Heart right ventricle (tissue), 16 donors: ENCODE measurements around the gene ZNF366. TPM values are rescaled to one million over a fixed set of nuclear protein-coding genes. Genes with fewer than 3 reads are reported as not detected.
A peak's percentile ranks its signal among the peaks of the same experiment; 100 is the strongest.

ENCODE experiments used
- ATAC-seq, 8 donors: fragments of 200-7000 bp; cut with Tn5 transposase; one replicate each; pipeline ENCODE4 v1.9.1; 2020; ENCODE audit warnings: mild to moderate bottlenecking in 8 of 8, moderate library complexity in 8 of 8, moderate number of reproducible peaks in 1 of 8
- DNase-seq, 2 donors: peaks; one replicate each; pipeline ENCODE4 v3.0.0-alpha.2; 2020
- H3K27ac ChIP-seq, 10 donors: fragments of 200-600 bp; sonication (generic) in 2 of 10; one replicate each; pipeline versions ENCODE4 v1.5.0 to v1.8.0; 2020 to 2022; ENCODE audit warnings: mild to moderate bottlenecking in 3 of 10
- H3K27me3 ChIP-seq, 7 donors: fragments of 200-600 bp; one replicate each; pipeline ENCODE4 v1.8.0; 2021 to 2022; ENCODE audit warnings: mild to moderate bottlenecking in 2 of 7
- H3K36me3 ChIP-seq, 9 donors: fragments of 200-600 bp; sonication (generic) in 1 of 9; one replicate each; pipeline versions ENCODE4 v1.5.0 to v1.8.0; 2020 to 2022; ENCODE audit warnings: mild to moderate bottlenecking in 2 of 9
- H3K4me1 ChIP-seq, 9 donors: fragments of 200-600 bp; sonication (generic) in 1 of 9; one replicate each; pipeline versions ENCODE4 v1.5.0 to v1.8.0; 2020 to 2022; ENCODE audit warnings: mild to moderate bottlenecking in 4 of 9
- H3K4me3 ChIP-seq, 10 donors: fragments of 200-600 bp; sonication (generic) in 2 of 10; one replicate each; pipeline versions ENCODE4 v1.5.0 to v1.8.0; 2020 to 2022; ENCODE audit warnings: mild to moderate bottlenecking in 7 of 10, moderate library complexity in 2 of 10
- H3K9me3 ChIP-seq, 11 donors: fragments of 200-600 bp in 10 of 11; sonication (generic) in 2 of 11; one replicate each; pipeline versions ENCODE4 v1.5.0 to v1.8.0; 2013 to 2022; ENCODE audit warnings: mild to moderate bottlenecking in 2 of 11, control low read depth in 1 of 11, moderate library complexity in 1 of 11
- WGBS, 2 donors: extraction: QIAGEN DNeasy Blood & Tissue Kit; methylation state at CpG; one replicate each; pipeline ENCODE4 v1.1.7; 2013; ENCODE audit warnings: inconsistent platforms in 1 of 2; 5-methylcytosine and 5-hydroxymethylcytosine counted together
- intact Hi-C, 10 donors: fragments of 100-400 bp; cut with DNase I; formaldehyde crosslinking; loops; one replicate each; pipeline versions ENCODE4 v1.11.1 to v1.14.2; 2022
- polyA plus RNA-seq, 2 donors: library from polyadenylated mRNA; stranded (reverse); fragments of 200-250 nt; gene quantifications; one replicate each; pipeline ENCODE4 v1.2.3, GENCODE V29; 2013
- total RNA-seq, 10 donors: library from RNA; stranded (reverse); fragmentation: NEBNext Ultra II Directional in 3 of 10; extraction: Animal tissue kit (Norgen Biotek cat#: 25700) in 3 of 10; gene quantifications; one replicate each; pipeline versions ENCODE4 v1.2.1 to v1.2.4, GENCODE V29; 2021 to 2023
- TF ChIP-seq, protein P1 (sequence below), 9 donors: fragments of 200-600 bp; sonication (generic) in 2 of 9; IDR thresholded peaks; one replicate each; pipeline versions ENCODE4 v1.5.0 to v1.8.0; 2021 to 2022; ENCODE audit warnings: antibody characterized with exemption in 9 of 9, mild to moderate bottlenecking in 5 of 9, moderate library complexity in 1 of 9
- donor health status: Arrhythmogenic right ventricular cardiomyopathy.
- donor health status: ischemic (EF 13 %, LVEDD 7.1; RV severe dilation, severe dysfunction).
- donor health status: healthy with polysubstance abuse.
- donor health status: DM: no; HTN: yes; CAD: no.
- donor health status: DM: no; HTN: no; CAD: no.
- donor health status: ischemic (EF 25% LVEDD 6.9; RV normal size, moderate dysfunction).
- donor health status: ischemic (EF 25% LVEDD 5.7; RV mildly dilated, moderate dysfunction).
- donor health status: healthy.
- donor health status: DM: yes; HTN: yes; CAD: no.
- donor health status: Ischemic cardiomyopathy.
- donor health status: ischemic (EF 35%, LVEDD 5.7; RV mildly dilated, moderate dysfunction).
- donor health status: nonischemic (EF 11% LVEDD 7.7; RV severe dilation, severe dysfunction).
- donor health status: DM: yes; HTN: yes; CAD: no.
- donor health status: PGD.
- donor health status: ischemic (EF 29% LVEDD 5.4; RV normal size, mild dysfunction).
- donor health status: nonischemic (EF 23%, LVEDD 6.1; RV moderate dilation, normal function).

ZNF366 gene
- total and polyA plus RNA-seq, 12 donors, result 1.7 to 10.5 (median 5.2) TPM

DNA sequence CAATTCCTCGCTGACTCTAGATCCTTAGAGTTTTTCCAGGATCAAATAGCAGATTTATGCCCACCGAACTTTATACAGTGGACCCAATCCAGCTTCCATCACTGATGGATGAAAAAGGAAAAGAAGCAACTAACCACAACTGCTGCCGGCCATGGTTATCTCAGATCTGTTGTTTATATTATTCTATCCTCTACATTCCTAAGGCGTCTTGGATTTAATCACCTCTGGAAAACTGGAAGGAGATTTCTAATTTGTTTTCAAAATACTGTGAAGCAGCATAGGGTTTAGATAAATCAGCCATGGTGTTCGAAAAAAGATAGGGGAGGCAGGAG, 663 bp upstream of the ZNF366 start:
- DNase-seq (no peak), ATAC-seq (no peak)
- intact Hi-C loops, result loop anchor here in 6 of 10 donors (2.0 to 10.0 kb wide), 5 partner anchors 41 to 141 kb away; no protein-coding TSS in a partner anchor
- peak overlapping the region; percentile 24 to 92 (median 80) for H3K27ac ChIP-seq
- TF ChIP-seq, protein P1, sequence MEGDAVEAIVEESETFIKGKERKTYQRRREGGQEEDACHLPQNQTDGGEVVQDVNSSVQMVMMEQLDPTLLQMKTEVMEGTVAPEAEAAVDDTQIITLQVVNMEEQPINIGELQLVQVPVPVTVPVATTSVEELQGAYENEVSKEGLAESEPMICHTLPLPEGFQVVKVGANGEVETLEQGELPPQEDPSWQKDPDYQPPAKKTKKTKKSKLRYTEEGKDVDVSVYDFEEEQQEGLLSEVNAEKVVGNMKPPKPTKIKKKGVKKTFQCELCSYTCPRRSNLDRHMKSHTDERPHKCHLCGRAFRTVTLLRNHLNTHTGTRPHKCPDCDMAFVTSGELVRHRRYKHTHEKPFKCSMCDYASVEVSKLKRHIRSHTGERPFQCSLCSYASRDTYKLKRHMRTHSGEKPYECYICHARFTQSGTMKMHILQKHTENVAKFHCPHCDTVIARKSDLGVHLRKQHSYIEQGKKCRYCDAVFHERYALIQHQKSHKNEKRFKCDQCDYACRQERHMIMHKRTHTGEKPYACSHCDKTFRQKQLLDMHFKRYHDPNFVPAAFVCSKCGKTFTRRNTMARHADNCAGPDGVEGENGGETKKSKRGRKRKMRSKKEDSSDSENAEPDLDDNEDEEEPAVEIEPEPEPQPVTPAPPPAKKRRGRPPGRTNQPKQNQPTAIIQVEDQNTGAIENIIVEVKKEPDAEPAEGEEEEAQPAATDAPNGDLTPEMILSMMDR (IDR thresholded peaks at IDR 0.05), result no peak
- no peaks in the 10 kb centered on the region for H3K27me3 ChIP-seq
- H3K4me3 ChIP-seq, result peak overlapping the region in 8 of 10 donors; percentile 15 to 55 (median 45)
- peaks cover 10 to 84% (median 44%) of the 10 kb centered on the region in 9 donors for H3K4me1 ChIP-seq
- H3K36me3 ChIP-seq, result no peaks in the 10 kb centered on the region
- H3K9me3 ChIP-seq, result no peaks in the 10 kb centered on the region
- 72 to 73% methylated on average over 5 of the region's 5 CpGs for WGBS, 2 donors

DNA sequence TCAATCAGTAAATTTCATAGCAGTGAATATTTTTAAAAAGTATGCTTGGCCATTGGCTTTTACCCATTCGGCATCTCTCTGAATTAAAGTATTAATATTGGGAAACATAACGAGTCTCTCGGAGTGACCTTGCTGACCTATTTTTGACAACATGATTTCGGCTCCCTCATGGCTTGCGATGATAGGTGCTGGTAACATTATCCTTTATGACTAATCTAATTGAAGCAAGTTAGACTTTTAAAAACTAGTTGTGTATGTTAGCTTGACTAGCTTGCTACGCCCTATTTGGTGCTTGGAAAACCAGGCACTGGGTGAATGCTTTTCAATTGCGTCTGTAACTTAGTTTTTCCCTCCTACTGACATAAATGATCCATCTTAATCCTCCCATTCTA, 1.1 kb downstream of the ZNF366 start:
- intact Hi-C loops, result loop anchor here in 6 of 10 donors (2.0 to 10.0 kb wide), 5 partner anchors 39 to 139 kb away; no protein-coding TSS in a partner anchor

DNA sequence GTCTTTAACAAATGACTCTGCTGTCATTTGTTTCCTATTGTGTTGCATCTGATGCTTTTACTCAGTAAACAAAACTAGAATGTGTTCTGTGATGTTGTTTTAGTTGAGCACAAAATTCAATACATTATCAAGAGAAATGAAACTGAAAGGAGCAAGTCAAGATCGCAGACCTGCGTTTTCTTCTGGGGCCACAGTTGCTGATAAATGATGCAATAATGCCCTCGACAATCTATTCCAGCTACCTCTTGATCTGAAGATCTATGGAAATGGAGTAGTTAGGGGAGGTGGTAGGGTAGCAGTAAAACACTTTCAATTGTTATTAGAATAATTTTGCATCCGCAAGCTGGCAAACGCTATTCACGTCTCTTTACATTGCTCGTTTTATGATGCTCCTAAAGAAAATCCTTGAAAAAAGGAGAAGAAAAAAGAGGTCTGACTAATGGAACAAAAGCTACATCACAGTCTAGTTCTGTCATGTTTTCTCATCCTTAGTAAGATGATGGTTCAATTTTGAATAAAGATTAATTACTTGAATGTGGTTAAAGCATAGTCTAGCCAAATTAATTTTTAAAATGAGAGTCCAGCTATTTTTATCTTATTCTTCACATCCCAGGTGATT, 1.6 kb downstream of the ZNF366 start:
- Histone ChIP-seq H3K36me3 (no peaks in the 10 kb centered on the region), H3K27ac (peak overlapping the region; percentile 61 to 92 (median 80)), H3K9me3 (no peaks in the 10 kb centered on the region), H3K4me1 (peaks cover 10 to 85% (median 52%) of the 10 kb centered on the region in 9 donors), H3K4me3 (peak overlapping the region; percentile 4 to 55 (median 45)), H3K27me3 (no peaks in the 10 kb centered on the region)
- WGBS, 2 donors, result 64 to 65% methylated on average over 7 of the region's 7 CpGs
- DNase-seq, result no peak
- ATAC-seq, result no peak
- TF ChIP-seq, protein P1 (IDR thresholded peaks at IDR 0.05), result no peak
- intact Hi-C loops, result loop anchor here in 7 of 10 donors (2.0 to 10.0 kb wide), 6 partner anchors 38 to 138 kb away; no protein-coding TSS in a partner anchor

More for the DNA sequence above, 1.1 kb downstream of the ZNF366 start:
- H3K4me3 ChIP-seq, result peak overlapping the region in 9 of 10 donors; percentile 22 to 55 (median 46)
- H3K4me1 ChIP-seq, result peaks cover 10 to 85% (median 51%) of the 10 kb centered on the region in 9 donors
- ATAC-seq (no peak), DNase-seq (no peak)
- no peaks in the 10 kb centered on the region for H3K36me3 ChIP-seq
- TF ChIP-seq, protein P1 (IDR thresholded peaks at IDR 0.05), result no peak
- 64% methylated on average over 7 of the region's 7 CpGs for WGBS, 2 donors
- no peaks in the 10 kb centered on the region for H3K9me3 ChIP-seq
- no peaks in the 10 kb centered on the region for H3K27me3 ChIP-seq
- peak overlapping the region; percentile 61 to 92 (median 80) for H3K27ac ChIP-seq

DNA sequence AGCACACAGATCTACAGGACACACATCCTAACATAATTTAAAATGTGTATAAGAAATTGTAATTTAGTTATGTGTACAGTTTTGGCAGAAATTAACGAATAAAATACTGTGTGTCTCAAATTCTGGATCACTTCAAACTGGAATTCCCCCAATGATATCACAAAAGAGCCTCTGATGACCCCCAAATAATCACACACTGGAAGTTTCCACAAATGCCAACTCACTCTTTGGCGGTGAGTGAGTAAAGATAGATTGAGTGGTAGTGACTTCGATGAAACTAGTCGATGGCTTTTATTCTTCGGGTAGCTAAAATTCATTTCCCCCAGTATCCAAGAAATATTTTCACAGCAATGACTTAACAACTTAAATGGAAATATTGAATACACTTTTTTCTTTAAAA, 2.2 kb downstream of the ZNF366 start:
- Histone ChIP-seq H3K9me3 (no peaks in the 10 kb centered on the region), H3K36me3 (no peaks in the 10 kb centered on the region), H3K27me3 (no peaks in the 10 kb centered on the region), H3K27ac (peak overlapping the region; percentile 61 to 92 (median 80)), H3K4me1 (peaks cover 14 to 85% (median 52%) of the 10 kb centered on the region in 9 donors), H3K4me3 (peak overlapping the region; percentile 4 to 55 (median 45))
- no peak for ATAC-seq
- TF ChIP-seq, protein P1 (IDR thresholded peaks at IDR 0.05), result no peak
- intact Hi-C loops, result loop anchor here in 7 of 10 donors (2.0 to 10.0 kb wide), 5 partner anchors 38 to 138 kb away; no protein-coding TSS in a partner anchor
- 57 to 70% methylated on average over 5 of the region's 5 CpGs for WGBS, 2 donors
- no peak for DNase-seq
